Measurements from ENCODE around the gene RPL26. TPM values are rescaled to one million over a fixed set of nuclear protein-coding genes. Genes with fewer than 3 reads are reported as not detected.

Gene RPL26
- total RNA-seq, 2 donors from 2014 or later: 1,223 to 1,367 TPM

GRCh38 chr17:8406174-8406573, 23.2 kb upstream of the RPL26 start:
- Histone ChIP-seq H3K4me3 (no peak overlapping the region), H3K4me1 (no peaks in the 10 kb centered on the region), H3K27me3 (no peaks in the 10 kb centered on the region), H3K9ac (ENCODE audit: low read depth in 2 of 2, low read length in 2 of 2) (no peak overlapping the region), H3K27ac (no peak overlapping the region), H3K9me3 (no peaks in the 10 kb centered on the region), H3K36me3 (no peaks in the 10 kb centered on the region)
- DNase-seq: no peak
- TF ChIP-seq CTCF (IDR thresholded peaks at IDR 0.05): no peak
- intact Hi-C loops (cut with DNase I): no loop called here

- intact Hi-C loops (cut with DNase I): no loop called here
- Histone ChIP-seq H3K27me3 (no peaks in the 10 kb centered on the region), H3K4me3 (no peak overlapping the region), H3K27ac (no peak overlapping the region), H3K9ac (ENCODE audit: low read depth in 2 of 2, low read length in 2 of 2) (no peak overlapping the region), H3K36me3 (no peaks in the 10 kb centered on the region), H3K4me1 (no peaks in the 10 kb centered on the region), H3K9me3 (no peaks in the 10 kb centered on the region)
- no peak for DNase-seq
- TF ChIP-seq CTCF (IDR thresholded peaks at IDR 0.05): no peak
Observed at GRCh38 chr17:8405499-8406016, 22.6 kb upstream of the RPL26 start.

GRCh38 chr17:8402921-8403536, 20.0 kb upstream of the RPL26 start:
- H3K4me1 ChIP-seq: no peaks in the 10 kb centered on the region
- TF ChIP-seq CTCF (IDR thresholded peaks at IDR 0.05): no peak
- H3K36me3 ChIP-seq: no peaks in the 10 kb centered on the region
- H3K27ac ChIP-seq: no peak overlapping the region
- no peak for DNase-seq
- intact Hi-C loops (cut with DNase I): no loop called here
- no peak overlapping the region for H3K9ac ChIP-seq (ENCODE audit: low read depth in 2 of 2, low read length in 2 of 2)
- H3K9me3 ChIP-seq: no peaks in the 10 kb centered on the region
- H3K4me3 ChIP-seq: no peak overlapping the region
- H3K27me3 ChIP-seq: no peaks in the 10 kb centered on the region

- intact Hi-C loops (cut with DNase I): no loop called here
- Histone ChIP-seq H3K9me3 (no peaks in the 10 kb centered on the region), H3K27ac (no peak overlapping the region), H3K4me3 (no peak overlapping the region), H3K36me3 (no peaks in the 10 kb centered on the region), H3K27me3 (no peaks in the 10 kb centered on the region), H3K4me1 (no peaks in the 10 kb centered on the region), H3K9ac (ENCODE audit: low read depth in 2 of 2, low read length in 2 of 2) (no peak overlapping the region)
- DNase-seq: no peak
- TF ChIP-seq CTCF (IDR thresholded peaks at IDR 0.05): no peak
Observed at GRCh38 chr17:8401107-8401506, 18.1 kb upstream of the RPL26 start.

- H3K27ac ChIP-seq: no peak overlapping the region
- H3K27me3 ChIP-seq: no peaks in the 10 kb centered on the region
- no peak overlapping the region for H3K4me3 ChIP-seq
- no peak overlapping the region for H3K9ac ChIP-seq (ENCODE audit: low read depth in 2 of 2, low read length in 2 of 2)
- H3K36me3 ChIP-seq: no peaks in the 10 kb centered on the region
- H3K9me3 ChIP-seq: no peaks in the 10 kb centered on the region
- no peak for DNase-seq
- intact Hi-C loops (cut with DNase I): no loop called here
- no peak for TF ChIP-seq CTCF (IDR thresholded peaks at IDR 0.05)
- no peaks in the 10 kb centered on the region for H3K4me1 ChIP-seq
Observed at GRCh38 chr17:8398980-8399379, 16.0 kb upstream of the RPL26 start.
